T-helper 1 cell (primary cell): ENCODE measurements around the gene MYNN.

Experiments used
- DNase-seq, 5 donors: peaks; one replicate each; pipeline ENCODE4 v3.0.0-alpha.2; 2012 to 2020

MYNN gene

DNA sequence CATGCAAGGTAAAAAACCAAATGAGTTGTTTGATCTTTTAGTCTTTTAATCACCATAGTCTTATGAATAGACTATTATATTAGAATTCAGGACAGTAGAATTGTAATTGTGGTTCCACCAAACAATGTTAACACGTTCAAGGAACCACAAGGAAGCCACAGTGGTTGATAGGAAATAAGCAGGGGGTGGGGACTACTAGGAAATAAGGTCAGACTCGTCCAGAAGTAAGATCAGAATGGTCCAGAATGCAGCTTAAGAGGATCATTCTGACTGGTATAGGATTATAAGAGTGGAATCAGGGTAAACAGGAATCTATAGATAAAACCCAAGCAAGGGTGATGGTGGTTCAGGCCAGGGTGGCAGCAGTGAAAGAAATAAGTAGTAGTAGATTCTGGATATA, 7.5 kb downstream of the MYNN start:
- peak in 1 of 5 donors; percentile 52 for DNase-seq

DNA sequence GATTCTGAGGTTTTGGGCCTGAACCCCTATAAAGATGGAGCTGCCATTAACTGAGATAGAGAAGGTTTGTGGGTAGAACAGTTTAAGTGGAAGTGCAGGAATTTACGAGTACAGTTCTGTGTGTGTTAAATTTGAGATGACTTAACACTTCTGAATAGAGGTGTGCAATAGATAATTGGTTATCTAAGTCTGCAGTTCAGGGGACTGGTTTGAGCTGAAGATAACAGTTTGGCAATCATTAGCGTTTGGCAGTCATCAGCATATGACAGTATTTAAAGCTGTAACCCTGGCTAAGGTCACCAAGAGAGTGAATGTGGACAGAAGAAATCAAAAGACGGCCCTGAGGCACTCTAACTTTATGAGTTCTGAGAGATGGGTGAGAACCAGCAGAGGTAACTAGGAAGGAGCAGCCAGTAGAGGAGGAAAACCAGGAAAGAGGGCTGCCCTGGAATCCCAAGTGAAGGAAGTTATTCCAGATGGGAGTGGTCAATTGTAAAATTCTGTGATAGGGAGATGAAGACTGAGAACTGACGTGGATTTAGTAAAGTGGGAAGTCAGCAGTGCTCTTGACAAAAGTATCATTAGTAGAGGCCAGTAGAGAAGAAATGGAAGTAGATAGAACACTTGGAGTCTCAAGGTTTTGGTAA, 8.1 kb downstream of the MYNN start:
- no peak for DNase-seq

DNA sequence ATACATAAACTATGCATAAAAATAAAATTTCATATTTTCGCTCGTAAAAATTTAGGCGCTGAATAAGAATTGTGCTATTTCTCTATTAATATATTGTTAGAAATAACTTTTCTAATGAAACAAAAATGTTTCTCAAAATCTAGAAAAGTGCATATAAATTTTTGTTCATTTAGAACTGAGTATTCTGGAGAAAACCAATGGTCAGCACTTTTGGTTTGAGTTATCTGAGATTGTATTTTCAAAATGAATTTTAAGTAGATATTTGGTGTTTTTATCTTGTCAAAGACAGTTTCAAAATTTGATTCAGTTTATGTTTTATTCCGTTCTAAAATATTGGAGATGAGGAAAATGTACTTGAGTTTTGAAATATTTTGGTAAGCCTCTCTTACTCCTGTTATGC, 13.9 kb downstream of the MYNN start:
- DNase-seq: no peak

DNA sequence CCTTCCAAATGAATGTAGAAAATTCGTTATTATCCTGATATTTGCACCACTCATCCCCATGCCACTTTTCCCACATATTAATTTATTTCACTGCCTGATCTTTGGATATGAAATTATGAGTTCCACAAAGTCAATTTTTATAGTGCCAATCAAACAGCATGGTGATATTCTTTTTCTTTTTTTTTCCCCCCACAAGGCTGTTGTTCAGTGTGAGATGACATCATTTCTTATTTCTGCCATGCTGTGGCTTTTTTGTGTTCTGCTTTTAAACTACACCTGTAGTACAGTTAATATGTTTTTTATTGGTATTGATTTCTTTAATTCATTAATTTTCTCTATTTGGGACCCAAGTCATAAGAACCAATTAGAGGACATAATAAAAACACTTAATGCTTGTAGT, 14.6 kb downstream of the MYNN start:
- DNase-seq: no peak

DNA sequence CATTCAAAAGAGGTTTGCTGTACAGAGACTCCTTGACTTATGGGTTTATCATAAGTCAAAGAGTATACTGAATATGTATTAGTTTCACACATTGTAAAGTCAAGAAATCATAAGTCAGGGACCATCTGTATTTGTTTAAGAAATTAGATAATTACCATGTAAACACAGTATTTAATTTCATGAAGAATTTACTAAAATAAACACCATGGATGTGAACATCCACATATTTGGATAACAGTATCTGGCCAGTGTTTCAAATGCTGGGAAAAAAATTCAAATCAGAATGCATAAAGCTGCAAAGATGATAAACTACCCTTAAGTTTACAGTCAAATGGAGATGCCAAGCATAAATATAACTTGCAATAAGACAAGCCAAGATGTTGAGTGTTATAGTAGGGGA, 17.0 kb downstream of the MYNN start:
- no peak for DNase-seq

DNA sequence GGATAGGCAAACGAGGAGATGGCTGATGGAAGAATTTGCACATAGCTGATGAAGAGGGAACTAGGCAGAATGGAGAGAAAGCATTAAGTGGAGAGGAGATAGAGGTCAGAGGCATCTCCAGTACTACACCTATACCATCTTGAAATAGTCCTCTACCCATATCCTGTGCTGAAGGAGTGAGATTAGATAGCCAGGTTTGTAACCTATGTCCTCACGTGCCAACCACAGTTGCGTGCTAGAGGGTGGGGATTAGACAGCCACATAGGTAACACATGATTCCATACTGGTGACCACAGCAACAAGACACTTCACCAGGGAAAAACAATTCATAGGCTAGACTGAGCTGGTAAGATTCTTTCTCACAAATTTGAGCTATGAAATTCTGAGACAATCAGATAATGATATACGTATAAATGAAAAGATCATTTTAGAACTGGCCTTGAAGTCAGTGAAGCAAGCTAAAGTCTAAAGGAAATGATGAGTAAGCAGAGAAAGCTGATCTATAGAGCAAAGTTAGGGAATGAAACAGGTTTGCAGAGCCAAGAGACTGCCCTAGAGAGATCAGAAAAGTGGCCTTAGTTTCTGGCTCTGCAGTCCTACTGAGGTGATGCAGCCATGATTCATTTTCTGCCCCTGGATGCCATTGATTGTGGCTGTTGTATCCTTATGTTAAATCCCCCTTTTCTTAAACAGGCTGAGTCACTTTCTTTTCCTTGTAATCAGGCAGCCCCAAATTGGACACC, 17.7 kb downstream of the MYNN start:
- no peak for DNase-seq

DNA sequence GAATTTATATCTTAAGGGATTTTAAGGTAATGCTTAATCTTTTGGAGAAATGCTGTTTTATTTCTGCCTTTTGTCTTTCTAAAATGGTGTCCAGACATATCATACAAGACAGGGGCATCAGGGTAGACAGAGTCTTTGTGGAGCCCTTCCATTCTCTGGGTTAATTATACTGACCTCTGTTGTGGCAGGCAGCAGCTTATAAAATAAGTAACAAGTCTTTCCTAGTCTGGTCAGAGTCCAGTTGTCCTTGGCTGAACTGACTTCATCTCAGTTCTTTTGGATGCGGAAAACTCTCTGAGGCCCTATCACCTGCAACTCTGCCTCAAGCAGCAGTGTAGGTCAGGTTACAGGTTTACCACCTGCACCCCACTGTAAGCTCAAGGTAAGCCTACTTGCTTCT, 19.2 kb downstream of the MYNN start:
- DNase-seq: no peak

DNA sequence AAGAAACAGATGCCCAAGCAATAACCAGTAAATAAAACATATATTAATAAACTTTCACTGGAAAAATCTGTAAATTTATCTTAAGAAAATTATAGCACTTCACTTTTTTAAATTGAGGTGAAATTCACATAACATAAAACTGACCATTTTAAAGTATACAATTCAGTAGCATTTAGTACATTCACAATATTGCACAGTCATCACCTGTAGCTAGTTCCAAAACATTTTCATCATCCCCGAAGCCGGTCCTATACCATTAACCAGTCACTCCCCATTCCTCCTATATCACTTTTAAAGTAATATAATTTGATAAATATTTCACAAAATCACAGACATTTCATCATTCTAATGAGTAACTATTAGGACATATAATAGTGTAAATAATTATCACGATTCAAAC, 31.5 kb downstream of the MYNN start:
- DNase-seq: no peak

DNA sequence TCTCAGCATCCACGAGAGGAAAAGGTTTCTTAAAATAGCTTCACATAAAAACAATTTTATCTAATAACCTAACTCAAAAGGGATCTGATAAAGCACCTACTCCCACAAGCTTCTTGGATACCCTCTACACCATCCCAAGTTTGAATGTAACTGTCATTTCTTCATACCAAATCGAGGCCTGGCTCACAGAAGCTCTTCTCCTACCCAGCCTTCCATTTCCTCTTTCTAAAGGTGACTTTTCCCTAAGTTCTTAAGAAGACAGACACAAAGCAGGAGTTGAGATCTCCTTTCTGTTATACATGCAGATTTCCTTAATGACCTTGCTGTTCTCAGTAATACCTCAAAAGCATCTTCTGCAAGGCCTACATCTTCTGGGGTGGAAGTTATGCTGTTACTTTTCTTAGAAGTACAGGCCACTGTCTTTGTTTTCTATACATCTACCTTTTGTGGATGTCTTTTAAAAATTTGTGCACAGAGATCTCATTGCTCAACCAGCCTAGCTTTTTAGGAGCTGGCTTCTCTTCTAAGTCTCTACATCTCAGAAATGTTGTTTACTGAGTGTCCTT, 36.1 kb downstream of the MYNN start:
- peak in 1 of 5 donors; percentile 16 for DNase-seq

DNA sequence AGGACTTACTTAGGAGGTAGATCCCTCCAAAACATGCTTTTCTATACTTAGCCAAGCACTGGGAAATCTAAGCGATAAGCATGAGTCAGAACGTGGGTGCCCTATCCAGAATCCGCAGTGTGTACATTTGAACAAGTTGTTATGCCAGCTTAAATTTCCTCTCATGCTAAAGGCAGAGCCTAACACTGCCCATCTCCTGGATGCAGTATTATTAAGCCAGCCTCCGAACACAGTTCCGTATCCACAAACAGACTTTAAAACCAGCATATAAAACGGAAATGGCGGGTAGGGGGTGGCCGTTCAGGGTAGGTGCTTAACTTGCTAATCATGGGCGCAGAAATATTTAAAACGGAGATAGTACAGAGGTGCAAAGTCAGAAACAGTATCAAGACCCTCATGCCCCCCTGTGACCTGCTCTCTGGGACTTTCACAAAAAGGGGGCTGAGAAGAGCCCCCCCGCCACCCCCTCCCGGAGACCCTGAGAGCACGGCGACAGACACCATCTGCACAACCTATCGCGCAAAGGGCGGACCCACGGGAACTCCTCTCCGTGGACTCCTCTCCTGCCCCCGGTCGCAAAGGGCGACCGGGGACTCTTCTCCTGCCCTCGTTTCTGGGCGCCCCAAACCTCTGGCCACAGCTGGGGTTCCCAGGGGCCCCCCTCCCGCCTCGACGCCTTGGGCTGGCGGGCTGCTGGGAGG, 38.6 kb downstream of the MYNN start:
- peak in 1 of 5 donors; percentile 23 for DNase-seq

DNA sequence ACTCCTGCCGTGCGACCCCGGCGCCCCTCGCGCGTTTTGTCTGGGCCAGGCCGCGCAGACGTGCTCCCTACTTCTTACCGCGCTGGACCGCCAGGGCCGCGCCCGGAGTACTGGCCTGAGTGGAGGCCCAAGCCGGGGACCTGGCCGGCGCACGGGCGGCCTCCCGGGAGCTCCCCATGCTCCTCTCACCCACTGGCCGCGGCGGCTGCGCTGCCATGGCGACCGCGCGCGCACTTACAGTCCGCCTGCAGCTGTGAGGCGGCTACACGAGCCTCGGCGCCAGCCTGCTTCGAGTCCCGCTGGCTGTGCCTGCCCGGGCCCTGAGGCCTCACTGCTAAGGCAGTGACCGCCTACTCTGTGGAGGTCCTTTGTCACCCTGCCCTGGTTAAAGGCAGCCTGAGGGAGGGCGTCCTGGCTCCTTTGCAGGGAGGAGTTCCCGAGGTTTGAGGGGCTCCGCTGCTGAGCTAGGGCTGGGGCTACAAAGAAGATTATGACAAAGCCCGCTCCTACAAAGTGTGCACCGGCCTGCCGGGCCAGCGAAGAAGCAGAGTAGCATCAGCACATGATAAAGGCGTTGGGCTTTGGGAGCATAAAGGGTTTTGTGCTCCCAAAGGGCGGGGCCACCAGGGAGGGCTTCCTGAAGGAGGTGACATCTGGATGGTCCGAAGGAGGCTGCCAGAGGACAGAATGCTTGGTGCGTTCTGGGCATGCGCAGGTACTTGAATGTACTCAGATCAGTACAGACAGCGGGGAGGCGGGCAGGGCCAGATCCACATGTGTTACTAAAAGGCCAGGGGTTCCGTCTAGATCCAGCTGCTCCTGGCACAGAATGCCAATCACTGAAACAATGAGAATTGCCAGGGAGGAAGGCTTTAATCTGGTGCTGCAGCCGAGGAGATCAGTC, 39.4 kb downstream of the MYNN start, which contains the start of the genes LRRC34 and LRRIQ4:
Gene LRRC34 (minus strand): TSS at position 573 of the 904 bp plus-strand sequence. CDS start 356 bp downstream, at position 217.
Gene LRRIQ4 (plus strand): TSS at position 539 of the 904 bp plus-strand sequence. CDS start 9,052 bp downstream, outside the sequence.
- DNase-seq: peak; percentile 28 to 76 (median 37)

DNA sequence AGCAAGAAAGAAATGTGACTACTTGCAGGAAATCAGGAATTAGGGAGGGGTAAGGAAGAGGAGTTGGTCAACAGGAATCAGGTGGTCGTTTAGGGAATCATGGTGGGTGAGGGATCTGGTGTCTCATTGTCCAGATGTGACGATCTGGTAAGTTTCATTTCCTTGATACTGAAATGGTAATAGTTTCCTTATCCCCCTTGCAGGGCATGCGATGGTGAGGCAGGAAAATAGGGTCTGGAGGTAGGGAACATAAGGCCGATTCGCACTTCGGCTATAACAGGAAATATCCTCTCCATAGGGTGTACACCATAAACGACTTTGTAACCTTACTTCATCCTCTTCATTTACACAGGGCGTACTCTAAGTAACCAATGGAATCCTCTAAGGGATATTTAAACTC, 40.1 kb downstream of the MYNN start:
- no peak for DNase-seq

DNA sequence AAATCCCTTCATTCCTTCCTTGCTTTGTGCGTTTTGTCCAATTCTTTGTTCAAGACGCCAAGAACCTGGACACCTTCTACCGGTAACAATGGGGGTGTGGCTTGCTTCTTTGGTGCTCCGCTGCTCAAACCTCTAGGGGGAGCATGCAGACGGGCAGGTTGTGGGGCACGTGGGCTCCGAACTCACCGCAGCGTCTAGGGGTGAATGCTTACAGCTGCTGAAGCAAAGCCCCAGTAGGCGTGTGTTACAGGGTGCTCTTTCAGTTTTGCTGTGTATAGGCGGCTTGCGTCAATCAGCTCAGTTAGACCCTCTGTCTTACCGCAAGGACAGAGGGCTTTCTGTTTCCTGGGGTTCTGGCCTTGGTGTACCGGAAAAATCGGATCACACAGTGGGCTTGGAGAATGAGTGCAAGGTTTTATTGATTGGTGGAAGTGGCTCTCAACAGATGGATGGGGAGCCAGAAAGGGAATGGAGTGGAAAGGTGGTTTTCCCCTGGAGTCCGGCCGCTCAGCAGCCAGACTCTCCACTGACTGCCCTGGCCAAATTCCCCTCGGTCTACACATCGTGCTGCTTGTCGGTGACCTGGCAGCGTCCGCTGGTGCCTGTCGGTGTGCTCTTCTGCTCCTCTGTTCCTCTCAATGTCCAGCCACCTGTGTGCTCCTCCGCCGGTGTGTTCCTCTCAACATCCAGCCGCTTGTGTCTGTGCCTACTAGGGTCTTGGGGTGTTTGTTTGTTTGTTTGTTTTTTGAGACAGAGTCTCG, 40.7 kb downstream of the MYNN start:
- DNase-seq: peak; percentile 40 to 74 (median 57)

DNA sequence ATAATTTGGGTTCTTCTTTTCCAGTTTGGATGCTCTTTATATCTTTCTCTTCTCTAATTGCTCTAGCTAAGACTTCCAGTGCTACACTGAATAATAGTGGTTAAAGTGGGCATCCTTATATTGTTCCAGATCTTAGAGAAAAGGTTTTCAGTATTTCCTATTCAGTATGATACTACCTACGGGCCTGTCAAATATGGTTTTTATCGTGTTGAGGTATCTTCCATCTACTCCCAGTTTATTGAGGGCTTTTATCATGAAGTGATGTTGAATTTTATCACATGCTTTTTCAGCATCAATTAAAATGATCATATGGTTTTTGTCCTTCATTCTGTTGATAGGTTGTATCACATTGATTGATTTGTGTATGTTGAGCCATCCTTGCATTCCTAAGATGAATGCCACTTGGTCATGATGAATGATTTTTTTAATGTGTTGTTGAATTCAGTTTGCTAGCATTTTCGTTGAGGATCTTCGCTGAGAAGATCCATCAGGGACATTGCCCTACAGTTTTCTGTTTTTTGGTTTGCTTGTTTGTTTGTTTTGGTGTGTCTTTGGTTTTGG, 42.5 kb downstream of the MYNN start:
- no peak for DNase-seq

DNA sequence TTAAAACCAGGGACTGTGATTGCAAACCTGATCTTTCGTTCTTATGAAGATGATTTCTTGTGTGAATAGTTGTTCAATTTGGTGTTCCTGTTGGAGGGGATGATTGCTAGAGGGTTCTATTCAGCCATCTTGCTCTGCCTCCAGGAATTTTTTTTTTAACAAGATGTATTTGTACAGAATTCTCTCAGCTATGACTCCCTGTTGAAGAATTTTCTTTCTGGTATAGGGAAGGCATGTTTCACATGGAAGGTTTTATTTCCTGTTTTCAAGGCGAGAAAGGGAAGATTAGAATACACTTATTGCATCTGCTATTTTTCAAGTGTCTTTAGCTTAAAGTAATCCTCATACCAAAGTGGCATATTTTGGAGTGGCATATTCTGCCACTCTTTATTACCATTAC, 45.1 kb downstream of the MYNN start:
- DNase-seq: no peak

DNA sequence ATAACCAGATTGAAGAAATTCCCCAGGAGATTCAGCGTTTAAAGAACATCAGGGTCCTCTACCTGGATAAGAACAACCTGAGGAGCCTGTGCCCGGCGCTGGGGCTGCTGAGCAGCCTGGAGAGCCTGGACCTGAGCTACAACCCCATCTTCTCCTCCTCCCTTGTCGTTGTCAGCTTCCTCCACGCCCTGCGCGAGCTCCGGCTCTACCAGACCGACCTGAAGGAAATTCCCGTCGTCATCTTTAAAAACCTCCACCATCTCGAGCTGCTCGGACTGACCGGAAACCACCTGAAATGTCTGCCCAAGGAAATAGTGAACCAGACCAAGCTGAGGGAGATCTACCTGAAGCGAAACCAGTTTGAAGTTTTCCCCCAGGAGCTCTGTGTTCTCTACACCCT, 48.9 kb downstream of the MYNN start:
- DNase-seq: no peak

DNA sequence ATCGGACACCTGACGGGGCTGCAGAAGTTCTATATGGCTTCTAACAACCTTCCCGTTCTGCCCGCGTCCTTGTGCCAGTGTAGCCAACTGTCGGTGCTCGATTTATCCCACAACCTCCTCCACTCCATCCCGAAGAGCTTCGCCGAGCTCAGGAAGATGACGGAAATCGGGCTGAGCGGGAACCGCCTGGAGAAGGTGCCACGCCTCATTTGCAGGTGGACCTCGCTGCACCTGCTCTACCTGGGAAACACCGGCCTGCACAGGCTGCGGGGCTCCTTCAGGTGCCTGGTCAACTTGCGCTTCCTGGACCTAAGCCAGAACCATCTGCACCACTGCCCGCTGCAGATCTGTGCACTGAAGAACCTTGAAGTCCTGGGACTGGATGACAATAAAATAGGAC, 49.3 kb downstream of the MYNN start:
- no peak for DNase-seq

DNA sequence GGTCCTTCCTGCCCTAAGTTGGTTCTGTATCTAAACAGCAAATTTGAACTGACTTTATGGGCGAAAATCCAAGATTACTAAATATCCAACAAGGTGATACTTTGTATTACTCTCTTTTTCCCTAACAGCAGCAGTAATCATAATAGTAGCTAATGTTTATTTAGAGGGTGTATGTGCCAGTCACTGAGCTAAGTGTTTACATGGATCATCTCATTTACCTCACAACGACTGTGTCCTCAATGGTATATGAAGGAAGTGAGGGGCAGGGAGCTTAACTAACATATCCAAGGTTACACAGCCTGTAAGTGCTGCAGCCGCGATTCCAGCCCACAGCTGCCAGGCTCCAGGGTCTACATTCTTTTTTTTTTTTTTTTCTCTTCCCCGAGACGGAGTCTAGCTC, 49.8 kb downstream of the MYNN start:
- no peak for DNase-seq

DNA sequence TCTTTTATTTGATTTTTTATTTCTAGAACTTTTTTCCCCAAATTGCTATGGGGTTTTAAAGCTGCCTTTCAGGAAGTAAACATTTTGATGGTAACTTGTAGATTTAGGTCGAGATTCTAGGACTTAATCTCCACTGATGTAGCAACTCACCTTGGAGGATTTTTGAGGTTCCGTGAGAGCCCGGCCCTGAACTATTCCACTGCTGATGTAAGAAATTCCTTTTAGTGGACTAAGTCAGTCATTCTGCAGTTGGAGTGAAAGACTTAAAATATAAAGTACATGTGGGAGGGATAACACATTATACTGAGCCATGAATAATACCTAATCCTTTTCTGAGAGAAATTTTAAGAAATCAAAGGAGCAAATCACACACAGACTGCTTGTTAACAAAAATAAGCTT, 52.1 kb downstream of the MYNN start:
- no peak for DNase-seq

DNA sequence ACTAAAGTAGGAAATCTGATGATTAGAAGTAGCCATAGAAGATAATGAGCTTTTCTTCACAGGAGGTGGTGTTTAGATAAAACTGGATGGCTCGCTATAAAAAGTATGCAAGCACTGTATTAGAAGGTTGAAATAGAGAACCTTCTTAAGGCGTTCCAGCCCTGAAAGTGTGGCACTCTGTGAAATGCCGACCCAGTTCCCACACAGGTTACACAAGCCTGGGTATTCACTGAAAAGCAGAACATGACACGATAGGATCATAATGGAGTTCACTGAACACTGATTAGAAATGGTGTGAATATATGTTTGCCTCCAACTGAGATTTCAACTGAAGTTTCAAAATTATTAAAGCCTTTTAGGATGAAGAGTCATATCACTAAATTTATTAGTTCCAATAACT, 54.5 kb downstream of the MYNN start:
- no peak for DNase-seq

DNA sequence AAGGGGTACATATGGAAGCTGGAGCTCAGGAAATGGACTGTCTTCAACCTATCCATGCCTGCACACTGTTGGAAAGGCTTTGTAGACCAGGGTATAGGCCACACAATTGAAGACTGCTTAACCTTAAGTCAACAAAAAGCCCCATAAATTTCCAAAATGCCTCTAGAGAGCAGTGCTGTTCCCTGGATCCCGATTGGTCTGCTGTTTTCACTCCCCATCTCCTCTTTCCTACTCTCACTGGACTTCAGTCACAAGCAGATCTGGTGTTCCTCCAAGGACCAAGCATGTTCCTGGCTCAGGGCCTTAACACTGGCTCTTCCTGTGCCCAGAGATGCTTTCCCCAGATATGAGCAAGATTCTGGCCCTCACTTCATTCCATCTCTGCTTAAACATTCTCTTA, 62.3 kb downstream of the MYNN start:
- DNase-seq: no peak
